Rectal smooth muscle tissue (tissue), 1 donor: Measurements from ENCODE around the gene MPC2.

Source experiments
- H3K27ac ChIP-seq: one replicate; pipeline ENCODE4 v1.7.0; 2013; ENCODE audit warnings: low read depth, low read length, inconsistent platforms
- H3K27me3 ChIP-seq: one replicate; pipeline ENCODE4 v1.7.0; 2013; ENCODE audit warnings: low read length; ENCODE audit not compliant: control insufficient read depth, insufficient read depth
- H3K36me3 ChIP-seq: one replicate; pipeline ENCODE4 v1.7.0; 2013; ENCODE audit warnings: low read length; ENCODE audit not compliant: control insufficient read depth, insufficient read depth
- H3K4me1 ChIP-seq: one replicate; pipeline ENCODE4 v1.7.0; 2013; ENCODE audit warnings: low read length; ENCODE audit not compliant: control insufficient read depth, insufficient read depth
- H3K4me3 ChIP-seq: one replicate; pipeline ENCODE4 v1.7.0; 2013; ENCODE audit warnings: low read length
- H3K9ac ChIP-seq: one replicate; pipeline ENCODE4 v1.7.0; 2013; ENCODE audit warnings: low read length

MPC2 gene

DNA sequence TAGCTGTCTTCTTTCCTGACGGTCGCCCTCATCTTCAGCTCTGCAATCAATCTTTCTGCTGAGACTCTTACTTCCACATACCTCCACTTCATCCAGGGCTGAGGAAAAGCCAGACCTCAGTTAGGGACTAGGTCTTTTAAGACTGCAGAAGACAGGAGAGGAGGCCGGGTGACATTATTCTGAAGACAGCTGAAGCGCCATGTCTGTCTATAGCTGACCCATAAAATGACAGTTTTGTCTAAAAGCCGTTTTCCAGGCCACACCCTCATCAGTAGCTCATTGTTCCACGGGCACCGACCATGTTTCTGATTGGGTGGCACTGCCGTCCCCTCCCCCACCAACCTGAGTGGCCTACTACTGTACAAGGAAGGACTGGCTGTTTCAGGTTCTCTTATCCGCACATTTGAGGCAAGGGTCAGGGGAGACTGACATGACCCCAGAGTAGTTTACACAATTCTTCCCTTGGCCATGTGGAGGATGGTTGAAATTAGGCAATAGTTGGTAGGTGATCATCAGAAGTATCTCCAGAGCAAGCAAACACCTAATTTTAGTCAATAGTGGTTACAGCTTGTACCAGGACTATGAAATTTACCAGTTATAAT, 22.9 kb downstream of the MPC2 start, which contains the start of gene ADCY10:
Gene ADCY10, minus strand, starts transcription at position 240 of the 602 bp plus-strand sequence. CDS start 8,994 bp downstream, outside the sequence.
- no peaks in the 10 kb centered on the region for H3K27me3 ChIP-seq
- H3K27ac ChIP-seq, result no peak within 1 kb of the TSS
- peaks cover 3% of the 10 kb centered on the region for H3K36me3 ChIP-seq
- no peak within 1 kb of the TSS for H3K4me3 ChIP-seq
- no peak within 1 kb of the TSS for H3K9ac ChIP-seq
- no peaks in the 10 kb centered on the region for H3K4me1 ChIP-seq

DNA sequence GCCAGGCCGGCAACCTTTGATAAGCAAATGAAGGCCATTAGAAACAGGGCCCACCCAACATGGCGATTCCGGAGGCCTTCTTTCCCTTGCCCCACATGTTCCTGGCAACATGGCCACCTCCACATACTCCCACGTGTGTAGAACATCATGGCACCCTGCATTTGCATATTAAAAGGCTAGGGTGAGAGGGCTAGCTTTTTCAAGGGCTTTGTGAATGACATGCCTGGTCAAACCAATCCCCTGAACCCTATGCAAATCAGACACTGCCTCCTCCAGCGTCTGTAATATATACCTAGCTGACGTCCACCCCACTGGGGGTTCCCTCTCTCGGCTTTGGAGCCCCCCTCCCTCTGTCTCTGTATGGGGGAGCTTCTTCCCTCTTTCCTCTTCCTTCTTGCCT, 24.6 kb downstream of the MPC2 start:
- H3K4me3 ChIP-seq, result no peak overlapping the region
- no peaks in the 10 kb centered on the region for H3K36me3 ChIP-seq
- H3K9ac ChIP-seq, result no peak overlapping the region
- H3K4me1 ChIP-seq, result no peaks in the 10 kb centered on the region
- H3K27me3 ChIP-seq, result no peaks in the 10 kb centered on the region
- H3K27ac ChIP-seq, result no peak overlapping the region

DNA sequence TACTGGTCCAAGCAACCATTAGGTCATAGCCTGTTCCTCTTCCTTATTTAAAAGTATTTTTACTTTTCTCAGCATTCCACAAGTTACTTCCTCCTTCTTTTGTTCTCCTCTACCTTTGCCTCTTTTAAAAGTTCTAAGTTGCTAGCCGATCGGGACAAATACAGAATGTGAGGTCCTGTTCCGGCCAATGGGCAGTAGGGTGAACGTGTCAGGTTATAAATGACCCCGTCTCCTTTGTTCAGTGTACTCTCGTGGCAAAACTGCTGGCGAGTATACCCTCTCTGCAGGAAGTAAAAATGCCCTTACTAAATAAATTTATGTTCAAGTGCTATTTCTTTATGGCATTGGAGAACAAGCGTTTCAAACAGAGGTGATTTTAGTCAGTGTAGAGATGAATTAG, 25.5 kb downstream of the MPC2 start:
- H3K4me1 ChIP-seq, result no peaks in the 10 kb centered on the region
- H3K9ac ChIP-seq, result no peak overlapping the region
- no peaks in the 10 kb centered on the region for H3K27me3 ChIP-seq
- H3K27ac ChIP-seq, result no peak overlapping the region
- H3K36me3 ChIP-seq, result no peaks in the 10 kb centered on the region
- H3K4me3 ChIP-seq, result no peak overlapping the region

DNA sequence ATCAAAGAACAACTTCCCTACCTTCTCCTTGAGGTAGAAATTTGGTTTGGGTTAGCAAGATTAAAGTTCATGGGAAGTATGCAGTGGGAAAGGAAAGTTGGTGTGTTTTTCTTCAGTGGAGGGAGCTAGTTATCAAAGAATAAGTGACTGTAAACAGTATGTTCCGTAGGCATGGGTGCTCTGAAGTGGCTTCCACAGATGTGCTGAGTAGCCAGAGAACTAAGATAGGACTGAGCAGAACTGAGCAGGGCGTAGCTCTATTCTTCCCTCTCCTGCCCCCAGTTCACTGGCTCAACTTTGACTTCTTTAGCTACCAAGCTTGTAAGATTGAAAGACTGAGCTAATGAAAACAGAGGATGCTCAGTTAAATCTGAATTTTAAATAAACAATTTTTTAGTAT, 26.3 kb downstream of the MPC2 start:
- Histone ChIP-seq H3K4me3 (no peak overlapping the region), H3K4me1 (no peaks in the 10 kb centered on the region), H3K36me3 (no peaks in the 10 kb centered on the region), H3K27ac (no peak overlapping the region), H3K9ac (no peak overlapping the region), H3K27me3 (no peaks in the 10 kb centered on the region)

DNA sequence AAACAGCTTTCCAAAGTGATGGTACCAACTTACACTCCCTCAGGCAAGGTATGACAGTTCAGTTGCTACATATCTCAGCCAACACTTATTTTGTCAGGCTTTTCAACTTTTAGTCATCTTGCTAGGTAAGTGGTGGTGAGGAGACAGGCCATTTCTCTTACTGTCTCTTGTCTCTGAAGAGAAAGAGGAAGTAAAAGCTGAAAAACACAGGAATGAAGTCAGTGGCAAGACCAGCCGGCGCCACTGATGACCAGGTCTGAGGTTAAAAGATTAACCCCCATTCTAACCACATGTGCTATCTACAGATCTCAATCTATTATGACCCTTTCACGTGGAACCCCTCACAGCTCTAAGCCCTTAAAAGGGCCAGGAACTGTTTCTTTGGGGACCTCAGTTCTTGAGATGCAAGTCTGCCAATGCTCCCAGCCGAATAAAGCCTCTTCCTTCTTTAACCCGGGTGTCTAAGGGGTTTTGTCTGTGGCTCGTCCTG, 27.1 kb downstream of the MPC2 start:
- H3K9ac ChIP-seq, result no peak overlapping the region
- H3K4me1 ChIP-seq, result no peaks in the 10 kb centered on the region
- H3K4me3 ChIP-seq, result no peak overlapping the region
- no peaks in the 10 kb centered on the region for H3K27me3 ChIP-seq
- H3K27ac ChIP-seq, result no peak overlapping the region
- no peaks in the 10 kb centered on the region for H3K36me3 ChIP-seq

DNA sequence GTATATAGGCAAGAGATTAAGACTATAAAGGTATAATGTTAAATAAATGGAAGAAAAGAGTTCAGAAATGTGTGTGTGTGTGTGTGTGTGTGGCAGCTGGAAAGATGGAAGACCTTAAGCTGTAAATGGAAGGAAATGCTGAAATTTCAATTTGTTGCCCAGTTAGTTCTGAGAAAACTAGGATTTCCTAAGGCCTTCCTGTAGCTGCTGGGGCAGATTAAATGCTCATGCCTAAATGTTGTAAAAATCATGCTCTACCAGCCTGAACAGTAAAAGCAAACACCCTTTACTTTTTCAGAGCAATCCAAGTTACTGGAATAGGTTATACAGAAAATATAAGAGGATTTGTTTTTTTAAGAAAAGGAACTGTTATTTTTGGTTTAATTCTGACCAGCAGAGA, 31.2 kb downstream of the MPC2 start:
- no peak overlapping the region for H3K27ac ChIP-seq
- H3K27me3 ChIP-seq, result no peaks in the 10 kb centered on the region
- no peak overlapping the region for H3K9ac ChIP-seq
- H3K36me3 ChIP-seq, result no peaks in the 10 kb centered on the region
- H3K4me1 ChIP-seq, result no peaks in the 10 kb centered on the region
- no peak overlapping the region for H3K4me3 ChIP-seq

DNA sequence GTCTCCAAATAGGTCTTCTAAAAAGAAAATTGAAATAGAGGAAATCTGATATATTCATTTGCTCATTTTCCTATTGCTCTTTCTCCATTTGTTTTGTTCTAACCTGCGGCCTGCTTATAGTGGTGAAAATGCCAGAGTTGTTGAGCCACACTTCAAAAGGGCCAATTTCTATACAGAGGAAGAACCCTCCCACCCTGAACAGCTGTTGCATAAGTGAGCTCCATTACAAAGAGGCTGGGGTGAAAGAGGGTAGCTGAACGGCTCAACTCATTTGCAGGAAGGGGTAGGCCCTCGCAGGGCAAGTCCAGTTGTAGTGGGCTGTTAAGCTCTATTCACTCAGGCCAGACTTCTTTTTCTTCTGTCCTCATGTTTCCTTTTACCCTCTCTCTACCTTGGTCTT, 31.7 kb downstream of the MPC2 start:
- no peak overlapping the region for H3K9ac ChIP-seq
- no peaks in the 10 kb centered on the region for H3K27me3 ChIP-seq
- H3K27ac ChIP-seq, result no peak overlapping the region
- no peaks in the 10 kb centered on the region for H3K36me3 ChIP-seq
- no peaks in the 10 kb centered on the region for H3K4me1 ChIP-seq
- no peak overlapping the region for H3K4me3 ChIP-seq

DNA sequence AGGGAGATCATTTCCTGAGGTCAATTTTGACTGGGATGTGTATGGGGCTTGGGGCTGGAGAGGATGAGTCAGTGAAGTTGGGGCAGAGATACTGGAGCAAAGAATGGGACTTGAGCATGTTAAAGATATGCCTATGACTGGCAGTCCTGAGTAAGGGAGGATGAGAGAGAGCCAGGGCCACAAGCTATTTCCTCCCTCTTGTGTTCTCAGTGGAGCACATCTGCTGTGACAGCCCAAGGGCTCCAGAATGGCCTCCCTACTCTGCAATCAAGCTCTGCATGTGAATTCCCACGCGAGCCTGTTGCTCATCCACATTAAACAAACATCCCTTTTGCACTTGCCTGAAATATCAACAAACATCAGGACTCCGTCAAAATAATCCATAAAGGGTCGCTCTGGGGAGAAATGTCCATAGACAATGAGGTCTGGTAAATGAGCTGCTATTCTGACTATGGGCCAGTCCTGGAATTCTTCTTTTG, 32.2 kb downstream of the MPC2 start:
- no peak overlapping the region for H3K27ac ChIP-seq

DNA sequence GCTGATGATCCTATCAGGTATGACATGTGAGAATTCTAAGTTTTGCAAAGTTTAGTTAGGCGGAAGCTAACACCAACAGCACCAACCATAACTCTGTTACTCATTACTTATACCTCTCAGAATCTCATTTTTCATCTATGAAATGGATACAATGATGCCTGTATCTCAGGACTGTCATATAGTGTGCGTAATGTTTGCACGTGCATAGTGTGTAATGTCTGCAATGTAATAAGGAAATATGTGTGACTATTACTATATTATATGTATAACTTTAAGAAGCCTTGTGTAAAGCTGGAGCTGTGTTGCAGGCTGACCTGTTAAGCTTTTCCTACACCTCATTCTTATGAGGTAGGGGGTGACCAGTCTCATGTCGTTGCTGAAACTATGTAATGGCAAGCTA, 36.0 kb downstream of the MPC2 start:
- H3K4me1 ChIP-seq, result no peaks in the 10 kb centered on the region

More for the DNA sequence above, 32.2 kb downstream of the MPC2 start:
- H3K36me3 ChIP-seq, result no peaks in the 10 kb centered on the region
- H3K27me3 ChIP-seq, result no peaks in the 10 kb centered on the region
- H3K9ac ChIP-seq, result no peak overlapping the region
- no peaks in the 10 kb centered on the region for H3K4me1 ChIP-seq
- no peak overlapping the region for H3K4me3 ChIP-seq

DNA sequence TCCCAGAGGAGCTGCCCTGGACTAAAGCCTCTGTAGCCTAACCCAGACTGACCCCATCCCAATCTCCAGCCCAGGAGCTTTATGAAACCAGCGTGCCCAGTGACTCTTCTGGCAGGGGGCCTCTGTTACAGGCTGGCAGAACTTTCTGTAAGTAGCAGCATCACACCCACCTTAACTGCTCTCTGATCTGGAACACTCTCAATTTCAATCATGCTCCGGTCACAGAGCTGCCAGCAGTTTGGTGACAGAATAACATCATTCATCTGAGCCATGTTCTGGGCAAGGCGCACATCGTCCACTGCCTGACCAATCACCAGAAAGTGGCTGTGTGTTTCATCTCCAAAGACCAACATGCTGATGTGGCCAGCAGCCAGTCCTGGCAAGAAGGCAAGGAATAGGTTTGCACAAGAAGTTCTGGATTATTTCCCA, 37.6 kb downstream of the MPC2 start:
- no peaks in the 10 kb centered on the region for H3K27me3 ChIP-seq
- no peak overlapping the region for H3K4me3 ChIP-seq
- no peaks in the 10 kb centered on the region for H3K36me3 ChIP-seq
- H3K4me1 ChIP-seq, result no peaks in the 10 kb centered on the region
- no peak overlapping the region for H3K27ac ChIP-seq
- no peak overlapping the region for H3K9ac ChIP-seq

More for the DNA sequence above, 36.0 kb downstream of the MPC2 start:
- Histone ChIP-seq H3K27me3 (no peaks in the 10 kb centered on the region), H3K4me3 (no peak overlapping the region), H3K36me3 (no peaks in the 10 kb centered on the region), H3K9ac (no peak overlapping the region), H3K27ac (no peak overlapping the region)

DNA sequence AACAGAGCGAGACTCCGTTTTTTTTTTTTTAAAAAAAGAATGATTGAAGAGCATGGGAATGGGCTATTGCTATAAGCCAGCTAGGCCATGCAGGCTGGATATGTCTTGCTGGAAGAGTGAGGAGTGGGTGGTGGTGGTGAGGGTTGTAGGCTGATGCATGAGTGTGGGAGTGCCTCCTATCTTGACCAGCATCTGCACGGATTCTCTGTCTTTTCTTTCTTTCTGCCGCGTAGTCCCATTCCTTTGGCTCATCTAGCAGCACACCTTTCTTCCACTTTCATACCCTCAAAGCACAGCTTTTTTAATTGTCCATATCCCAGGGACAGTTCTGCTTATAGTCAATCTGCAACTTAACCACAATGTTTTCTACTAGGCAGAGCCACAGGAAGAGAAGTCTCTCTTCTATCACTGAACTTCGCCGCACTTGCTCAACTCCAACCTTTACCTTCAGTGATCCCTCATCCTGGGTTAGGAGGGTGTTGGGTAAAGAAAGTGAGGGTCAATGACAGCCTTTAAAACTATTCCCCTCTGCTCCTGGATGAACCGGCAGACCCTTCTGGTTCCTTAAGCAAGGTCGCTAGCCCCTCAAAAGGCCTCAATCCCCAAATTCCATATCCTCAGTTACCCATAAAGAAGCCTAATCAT, 38.2 kb downstream of the MPC2 start:
- no peaks in the 10 kb centered on the region for H3K4me1 ChIP-seq
- no peaks in the 10 kb centered on the region for H3K36me3 ChIP-seq
- H3K4me3 ChIP-seq, result no peak overlapping the region
- no peak overlapping the region for H3K9ac ChIP-seq
- no peak overlapping the region for H3K27ac ChIP-seq
- no peaks in the 10 kb centered on the region for H3K27me3 ChIP-seq

DNA sequence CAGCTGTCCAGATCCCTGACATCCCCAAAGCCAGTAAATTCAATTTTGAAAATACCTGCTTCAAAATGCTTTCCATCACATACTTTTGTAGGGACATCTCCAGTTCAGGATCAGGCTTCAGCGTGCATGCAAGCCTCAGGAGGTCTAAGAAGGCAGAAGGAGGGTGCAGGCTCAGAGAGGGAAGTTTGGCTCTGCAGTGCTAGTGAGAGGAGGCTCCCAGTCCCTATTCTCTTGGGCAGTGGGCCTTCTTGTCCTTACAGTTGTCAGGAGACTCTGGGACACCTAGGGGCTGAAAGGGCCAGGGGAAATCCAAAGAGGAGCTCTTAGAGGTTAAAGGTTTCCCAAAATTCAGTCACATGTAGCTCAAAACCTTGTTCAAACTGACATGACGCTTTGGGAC, 43.1 kb downstream of the MPC2 start:
- H3K27me3 ChIP-seq, result no peaks in the 10 kb centered on the region
- H3K4me3 ChIP-seq, result no peak overlapping the region
- no peaks in the 10 kb centered on the region for H3K4me1 ChIP-seq
- no peak overlapping the region for H3K9ac ChIP-seq
- H3K36me3 ChIP-seq, result no peaks in the 10 kb centered on the region
- H3K27ac ChIP-seq, result no peak overlapping the region

DNA sequence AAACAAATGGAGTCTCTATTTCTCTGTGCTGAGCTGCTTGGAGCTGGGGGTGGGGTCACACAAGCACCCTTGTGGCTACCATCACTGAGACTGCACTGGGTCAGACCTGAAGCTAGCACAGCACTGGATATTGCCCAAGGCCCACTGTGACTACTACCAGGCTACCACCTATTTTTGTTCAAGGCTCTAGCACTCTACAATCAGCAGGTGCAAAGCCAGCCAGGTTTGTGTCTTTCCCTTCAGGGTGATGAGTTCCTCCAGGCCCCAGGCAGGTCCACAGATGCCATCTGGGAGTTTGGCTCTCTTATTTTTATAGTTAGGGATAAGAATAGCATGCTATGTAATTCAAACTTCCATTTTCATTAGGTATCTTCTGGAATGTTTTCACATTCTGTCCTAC, 46.5 kb downstream of the MPC2 start:
- H3K36me3 ChIP-seq, result no peaks in the 10 kb centered on the region
- no peaks in the 10 kb centered on the region for H3K4me1 ChIP-seq
- H3K4me3 ChIP-seq, result no peak overlapping the region
- no peaks in the 10 kb centered on the region for H3K27me3 ChIP-seq
- no peak overlapping the region for H3K27ac ChIP-seq
- H3K9ac ChIP-seq, result no peak overlapping the region
